ENCODE measurements around the gene RGS1. TPM values are rescaled to one million over a fixed set of nuclear protein-coding genes. Genes with fewer than 3 reads are reported as not detected.

RGS1 gene
- total RNA-seq, 3 donors from 2014 or later: 8.9 to 82.0 (median 20.6) TPM

- Histone ChIP-seq H3K4me3 (no peak overlapping the region), H3K9me3 (no peaks in the 10 kb centered on the region), H3K36me3 (ENCODE audit: low read depth) (no peaks in the 10 kb centered on the region), H3K4me1 (ENCODE audit: low read depth) (no peaks in the 10 kb centered on the region)
- no peak for TF ChIP-seq CTCF (IDR thresholded peaks at IDR 0.05)
- ATAC-seq (no peak), DNase-seq (no peak)
- intact Hi-C loops (cut with DNase I, micrococcal nuclease): no loop called here
Observed at GRCh38 chr1:192549937-192550336, 25.6 kb upstream of the RGS1 start.

GRCh38 chr1:192550922-192551534 lies 24.5 kb upstream of the RGS1 start:
- Histone ChIP-seq H3K36me3 (ENCODE audit: low read depth) (no peaks in the 10 kb centered on the region), H3K9me3 (no peaks in the 10 kb centered on the region), H3K4me3 (no peak overlapping the region), H3K4me1 (ENCODE audit: low read depth) (no peaks in the 10 kb centered on the region)
- ATAC-seq: peak; percentile 48
- intact Hi-C loops (cut with DNase I, micrococcal nuclease): no loop called here
- DNase-seq: no peak
- TF ChIP-seq CTCF (IDR thresholded peaks at IDR 0.05): no peak

- DNase-seq (no peak), ATAC-seq (no peak)
- Histone ChIP-seq H3K4me3 (no peak overlapping the region), H3K9me3 (no peaks in the 10 kb centered on the region), H3K4me1 (ENCODE audit: low read depth) (no peaks in the 10 kb centered on the region), H3K36me3 (ENCODE audit: low read depth) (no peaks in the 10 kb centered on the region)
- intact Hi-C loops (cut with DNase I, micrococcal nuclease): no loop called here
- TF ChIP-seq CTCF (IDR thresholded peaks at IDR 0.05): no peak
Observed at GRCh38 chr1:192552760-192553191, 22.8 kb upstream of the RGS1 start.

GRCh38 chr1:192553741-192554140 lies 21.8 kb upstream of the RGS1 start:
- no peak for DNase-seq
- intact Hi-C loops (cut with DNase I, micrococcal nuclease): no loop called here
- no peaks in the 10 kb centered on the region for H3K36me3 ChIP-seq (ENCODE audit: low read depth)
- no peak for TF ChIP-seq CTCF (IDR thresholded peaks at IDR 0.05)
- no peak overlapping the region for H3K4me3 ChIP-seq
- no peaks in the 10 kb centered on the region for H3K4me1 ChIP-seq (ENCODE audit: low read depth)
- ATAC-seq: no peak
- no peaks in the 10 kb centered on the region for H3K9me3 ChIP-seq

GRCh38 chr1:192554904-192555303 lies 20.7 kb upstream of the RGS1 start:
- TF ChIP-seq CTCF (IDR thresholded peaks at IDR 0.05): no peak
- no peak for ATAC-seq
- no peaks in the 10 kb centered on the region for H3K9me3 ChIP-seq
- H3K4me1 ChIP-seq (ENCODE audit: low read depth): no peaks in the 10 kb centered on the region
- DNase-seq: no peak
- no peaks in the 10 kb centered on the region for H3K36me3 ChIP-seq (ENCODE audit: low read depth)
- intact Hi-C loops (cut with DNase I, micrococcal nuclease): no loop called here
- H3K4me3 ChIP-seq: no peak overlapping the region

- intact Hi-C loops (cut with DNase I, micrococcal nuclease): no loop called here
- H3K4me1 ChIP-seq (ENCODE audit: low read depth): no peaks in the 10 kb centered on the region
- H3K9me3 ChIP-seq: no peaks in the 10 kb centered on the region
- no peak for TF ChIP-seq CTCF (IDR thresholded peaks at IDR 0.05)
- H3K4me3 ChIP-seq: no peak overlapping the region
- H3K36me3 ChIP-seq (ENCODE audit: low read depth): no peaks in the 10 kb centered on the region
- ATAC-seq (no peak), DNase-seq (no peak)
Observed at GRCh38 chr1:192555399-192555798, 20.2 kb upstream of the RGS1 start.

All from mucosa of descending colon (tissue), 3 donors.